Heart right ventricle (tissue), 16 donors: ENCODE data around the gene MID1. TPM values are rescaled to one million over a fixed set of nuclear protein-coding genes. Genes with fewer than 3 reads are reported as not detected.

Experiments
- ATAC-seq, 8 donors: fragments of 200-7000 bp; cut with Tn5 transposase; one replicate each; pipeline ENCODE4 v1.9.1; 2020; ENCODE audit warnings: mild to moderate bottlenecking in 8 of 8, moderate library complexity in 8 of 8, moderate number of reproducible peaks in 1 of 8
- DNase-seq, 2 donors: peaks; one replicate each; pipeline ENCODE4 v3.0.0-alpha.2; 2020
- H3K27ac ChIP-seq, 10 donors: fragments of 200-600 bp; sonication (generic) in 2 of 10; one replicate each; pipeline versions ENCODE4 v1.5.0 to v1.8.0; 2020 to 2022; ENCODE audit warnings: mild to moderate bottlenecking in 3 of 10
- H3K27me3 ChIP-seq, 7 donors: fragments of 200-600 bp; one replicate each; pipeline ENCODE4 v1.8.0; 2021 to 2022; ENCODE audit warnings: mild to moderate bottlenecking in 2 of 7
- H3K36me3 ChIP-seq, 9 donors: fragments of 200-600 bp; sonication (generic) in 1 of 9; one replicate each; pipeline versions ENCODE4 v1.5.0 to v1.8.0; 2020 to 2022; ENCODE audit warnings: mild to moderate bottlenecking in 2 of 9
- H3K4me1 ChIP-seq, 9 donors: fragments of 200-600 bp; sonication (generic) in 1 of 9; one replicate each; pipeline versions ENCODE4 v1.5.0 to v1.8.0; 2020 to 2022; ENCODE audit warnings: mild to moderate bottlenecking in 4 of 9
- H3K4me3 ChIP-seq, 10 donors: fragments of 200-600 bp; sonication (generic) in 2 of 10; one replicate each; pipeline versions ENCODE4 v1.5.0 to v1.8.0; 2020 to 2022; ENCODE audit warnings: mild to moderate bottlenecking in 7 of 10, moderate library complexity in 2 of 10
- H3K9me3 ChIP-seq, 11 donors: fragments of 200-600 bp in 10 of 11; sonication (generic) in 2 of 11; one replicate each; pipeline versions ENCODE4 v1.5.0 to v1.8.0; 2013 to 2022; ENCODE audit warnings: mild to moderate bottlenecking in 2 of 11, control low read depth in 1 of 11, moderate library complexity in 1 of 11
- WGBS, 2 donors: extraction: QIAGEN DNeasy Blood & Tissue Kit; methylation state at CpG; one replicate each; pipeline ENCODE4 v1.1.7; 2013; ENCODE audit warnings: inconsistent platforms in 1 of 2; 5-methylcytosine and 5-hydroxymethylcytosine counted together
- intact Hi-C, 10 donors: fragments of 100-400 bp; cut with DNase I; formaldehyde crosslinking; loops; one replicate each; pipeline versions ENCODE4 v1.11.1 to v1.14.2; 2022
- polyA plus RNA-seq, 2 donors: library from polyadenylated mRNA; stranded (reverse); fragments of 200-250 nt; gene quantifications; one replicate each; pipeline ENCODE4 v1.2.3, GENCODE V29; 2013
- total RNA-seq, 10 donors: library from RNA; stranded (reverse); fragmentation: NEBNext Ultra II Directional in 3 of 10; extraction: Animal tissue kit (Norgen Biotek cat#: 25700) in 3 of 10; gene quantifications; one replicate each; pipeline versions ENCODE4 v1.2.1 to v1.2.4, GENCODE V29; 2021 to 2023
- TF ChIP-seq, protein P1 (sequence below), 9 donors: fragments of 200-600 bp; sonication (generic) in 2 of 9; IDR thresholded peaks; one replicate each; pipeline versions ENCODE4 v1.5.0 to v1.8.0; 2021 to 2022; ENCODE audit warnings: antibody characterized with exemption in 9 of 9, mild to moderate bottlenecking in 5 of 9, moderate library complexity in 1 of 9
- donor health status: Arrhythmogenic right ventricular cardiomyopathy.
- donor health status: ischemic (EF 13 %, LVEDD 7.1; RV severe dilation, severe dysfunction).
- donor health status: healthy with polysubstance abuse.
- donor health status: DM: no; HTN: yes; CAD: no.
- donor health status: DM: no; HTN: no; CAD: no.
- donor health status: ischemic (EF 25% LVEDD 6.9; RV normal size, moderate dysfunction).
- donor health status: ischemic (EF 25% LVEDD 5.7; RV mildly dilated, moderate dysfunction).
- donor health status: healthy.
- donor health status: DM: yes; HTN: yes; CAD: no.
- donor health status: Ischemic cardiomyopathy.
- donor health status: ischemic (EF 35%, LVEDD 5.7; RV mildly dilated, moderate dysfunction).
- donor health status: nonischemic (EF 11% LVEDD 7.7; RV severe dilation, severe dysfunction).
- donor health status: DM: yes; HTN: yes; CAD: no.
- donor health status: PGD.
- donor health status: ischemic (EF 29% LVEDD 5.4; RV normal size, mild dysfunction).
- donor health status: nonischemic (EF 23%, LVEDD 6.1; RV moderate dilation, normal function).

MID1 gene
- total and polyA plus RNA-seq, 12 donors = 1.4 to 22.6 (median 7.2) TPM

DNA sequence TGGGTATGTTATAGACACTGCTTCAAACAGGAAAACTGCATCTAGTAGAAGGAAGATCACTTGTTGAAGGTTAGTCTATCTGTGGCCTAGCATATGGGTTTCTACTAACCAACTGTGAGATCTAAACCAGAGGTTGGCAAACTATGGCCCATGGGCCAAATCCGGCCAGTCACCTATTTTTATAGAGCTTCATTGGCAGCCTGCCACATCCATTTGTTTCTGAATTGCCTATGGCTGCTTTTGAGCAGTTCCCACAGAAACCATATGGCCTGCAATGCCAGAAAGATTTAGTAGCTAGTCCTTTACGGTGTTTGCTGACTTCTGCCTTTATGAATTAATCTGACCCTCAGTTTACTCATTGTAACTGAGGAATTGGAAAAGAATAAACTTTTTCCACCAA lies 71.1 kb downstream of the MID1 start:
- Histone ChIP-seq H3K27me3 (no peaks in the 10 kb centered on the region), H3K4me3 (no peak overlapping the region), H3K36me3 (no peaks in the 10 kb centered on the region), H3K9me3 (no peaks in the 10 kb centered on the region), H3K4me1 (peaks cover 0 to 8% (median 0%) of the 10 kb centered on the region in 9 donors), H3K27ac (no peak overlapping the region)
- ATAC-seq = no peak
- DNase-seq = no peak
- intact Hi-C loops = no loop called here
- WGBS, 2 donors = 44 to 53% methylated on average over 2 of the region's 2 CpGs
- TF ChIP-seq, protein P1, sequence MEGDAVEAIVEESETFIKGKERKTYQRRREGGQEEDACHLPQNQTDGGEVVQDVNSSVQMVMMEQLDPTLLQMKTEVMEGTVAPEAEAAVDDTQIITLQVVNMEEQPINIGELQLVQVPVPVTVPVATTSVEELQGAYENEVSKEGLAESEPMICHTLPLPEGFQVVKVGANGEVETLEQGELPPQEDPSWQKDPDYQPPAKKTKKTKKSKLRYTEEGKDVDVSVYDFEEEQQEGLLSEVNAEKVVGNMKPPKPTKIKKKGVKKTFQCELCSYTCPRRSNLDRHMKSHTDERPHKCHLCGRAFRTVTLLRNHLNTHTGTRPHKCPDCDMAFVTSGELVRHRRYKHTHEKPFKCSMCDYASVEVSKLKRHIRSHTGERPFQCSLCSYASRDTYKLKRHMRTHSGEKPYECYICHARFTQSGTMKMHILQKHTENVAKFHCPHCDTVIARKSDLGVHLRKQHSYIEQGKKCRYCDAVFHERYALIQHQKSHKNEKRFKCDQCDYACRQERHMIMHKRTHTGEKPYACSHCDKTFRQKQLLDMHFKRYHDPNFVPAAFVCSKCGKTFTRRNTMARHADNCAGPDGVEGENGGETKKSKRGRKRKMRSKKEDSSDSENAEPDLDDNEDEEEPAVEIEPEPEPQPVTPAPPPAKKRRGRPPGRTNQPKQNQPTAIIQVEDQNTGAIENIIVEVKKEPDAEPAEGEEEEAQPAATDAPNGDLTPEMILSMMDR (IDR thresholded peaks at IDR 0.05) = no peak

DNA sequence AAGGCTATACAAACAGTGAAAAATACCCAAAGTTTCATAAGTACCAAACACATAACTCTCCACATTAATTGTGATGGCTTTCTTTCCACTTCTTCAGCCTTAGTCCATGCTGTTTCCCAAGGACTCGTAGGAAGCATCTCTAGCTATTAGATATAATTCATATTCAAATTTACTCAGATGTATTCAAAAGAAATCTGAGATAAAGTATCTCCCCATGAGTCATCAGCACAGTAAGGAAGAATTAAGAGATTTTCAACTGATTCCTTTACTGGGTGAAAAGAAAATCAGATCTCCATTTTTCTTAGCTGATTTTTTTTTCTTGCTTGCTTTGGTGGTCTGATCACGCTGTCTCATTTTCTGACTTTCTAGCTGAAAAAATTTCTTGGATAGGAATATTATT lies 71.7 kb downstream of the MID1 start:
- DNase-seq = no peak
- WGBS, 2 donors = 91 to 93% methylated on average over 2 of the region's 2 CpGs
- ATAC-seq = no peak

DNA sequence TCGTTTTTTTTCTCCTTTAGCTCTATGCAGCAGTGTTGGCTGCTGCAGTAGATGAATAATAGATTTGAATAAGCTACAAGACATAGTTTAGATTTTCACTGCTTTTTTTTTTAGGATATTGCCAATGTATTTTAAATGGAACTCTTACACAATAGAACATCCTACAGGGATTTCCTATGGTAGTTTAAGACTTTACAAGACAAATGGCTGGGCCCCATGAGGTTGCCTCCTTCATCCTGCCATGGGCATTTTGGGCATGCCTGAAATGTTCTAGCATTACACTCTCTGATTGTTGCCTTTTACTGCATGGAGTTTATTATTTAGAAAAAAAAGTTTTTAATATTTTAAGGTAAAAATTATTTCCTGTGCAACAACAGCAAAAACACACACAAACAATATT lies 74.5 kb downstream of the MID1 start:
- WGBS, 2 donors = 43 to 71% methylated on average over 1 of the region's 1 CpG
- no peak overlapping the region for H3K4me3 ChIP-seq
- DNase-seq = no peak
- H3K9me3 ChIP-seq = no peaks in the 10 kb centered on the region
- ATAC-seq = no peak
- H3K27ac ChIP-seq = no peak overlapping the region
- TF ChIP-seq, protein P1 (IDR thresholded peaks at IDR 0.05) = no peak
- no peaks in the 10 kb centered on the region for H3K27me3 ChIP-seq
- H3K36me3 ChIP-seq = no peaks in the 10 kb centered on the region
- H3K4me1 ChIP-seq = peaks cover 0 to 8% (median 0%) of the 10 kb centered on the region in 9 donors
- intact Hi-C loops = no loop called here

More for the DNA sequence above, 71.7 kb downstream of the MID1 start:
- Histone ChIP-seq H3K36me3 (no peaks in the 10 kb centered on the region), H3K4me3 (no peak overlapping the region), H3K27ac (no peak overlapping the region), H3K4me1 (peaks cover 0 to 8% (median 0%) of the 10 kb centered on the region in 9 donors), H3K9me3 (no peaks in the 10 kb centered on the region), H3K27me3 (no peaks in the 10 kb centered on the region)
- intact Hi-C loops = no loop called here
- TF ChIP-seq, protein P1 (IDR thresholded peaks at IDR 0.05) = no peak

- ATAC-seq = no peak
- Histone ChIP-seq H3K4me1 (peaks cover 0 to 1% (median 0%) of the 10 kb centered on the region in 9 donors), H3K27me3 (no peaks in the 10 kb centered on the region), H3K9me3 (no peaks in the 10 kb centered on the region), H3K4me3 (no peak overlapping the region), H3K27ac (no peak overlapping the region), H3K36me3 (no peaks in the 10 kb centered on the region)
- intact Hi-C loops = no loop called here
- no peak for DNase-seq
- TF ChIP-seq, protein P1 (IDR thresholded peaks at IDR 0.05) = no peak
- 98 to 100% methylated on average over 1 of the region's 1 CpG for WGBS, 2 donors
Observed at GRCh38 chrX:10542586-10542985, 77.8 kb downstream of the MID1 start.
